Measurements from ENCODE around the gene CD81.

- TF ChIP-seq, protein P1, sequence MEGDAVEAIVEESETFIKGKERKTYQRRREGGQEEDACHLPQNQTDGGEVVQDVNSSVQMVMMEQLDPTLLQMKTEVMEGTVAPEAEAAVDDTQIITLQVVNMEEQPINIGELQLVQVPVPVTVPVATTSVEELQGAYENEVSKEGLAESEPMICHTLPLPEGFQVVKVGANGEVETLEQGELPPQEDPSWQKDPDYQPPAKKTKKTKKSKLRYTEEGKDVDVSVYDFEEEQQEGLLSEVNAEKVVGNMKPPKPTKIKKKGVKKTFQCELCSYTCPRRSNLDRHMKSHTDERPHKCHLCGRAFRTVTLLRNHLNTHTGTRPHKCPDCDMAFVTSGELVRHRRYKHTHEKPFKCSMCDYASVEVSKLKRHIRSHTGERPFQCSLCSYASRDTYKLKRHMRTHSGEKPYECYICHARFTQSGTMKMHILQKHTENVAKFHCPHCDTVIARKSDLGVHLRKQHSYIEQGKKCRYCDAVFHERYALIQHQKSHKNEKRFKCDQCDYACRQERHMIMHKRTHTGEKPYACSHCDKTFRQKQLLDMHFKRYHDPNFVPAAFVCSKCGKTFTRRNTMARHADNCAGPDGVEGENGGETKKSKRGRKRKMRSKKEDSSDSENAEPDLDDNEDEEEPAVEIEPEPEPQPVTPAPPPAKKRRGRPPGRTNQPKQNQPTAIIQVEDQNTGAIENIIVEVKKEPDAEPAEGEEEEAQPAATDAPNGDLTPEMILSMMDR (IDR thresholded peaks at IDR 0.05; ENCODE audit: low read depth, low read length): no peak
- TF ChIP-seq, protein P2, sequence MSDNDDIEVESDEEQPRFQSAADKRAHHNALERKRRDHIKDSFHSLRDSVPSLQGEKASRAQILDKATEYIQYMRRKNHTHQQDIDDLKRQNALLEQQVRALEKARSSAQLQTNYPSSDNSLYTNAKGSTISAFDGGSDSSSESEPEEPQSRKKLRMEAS (IDR thresholded peaks at IDR 0.05; ENCODE audit: low read depth, low read length): no peak
- TF ChIP-seq POLR2A (IDR thresholded peaks at IDR 0.05; ENCODE audit: extremely low read depth, insufficient read length): no peak
- TF ChIP-seq MYC (IDR thresholded peaks at IDR 0.05; ENCODE audit: low read depth, low read length): no peak
Observed at GRCh38 chr11:2396471-2396870, 19.4 kb downstream of the CD81 start.
